Naive thymus-derived CD4-positive, alpha-beta T cell (primary cell): ENCODE data around the gene HOXB4. TPM values are rescaled to one million over a fixed set of nuclear protein-coding genes. Genes with fewer than 3 reads are reported as not detected.

Experiments
- ATAC-seq: fragments of 150-1000 bp; cut with Tn5 transposase; 2 replicates; pipeline ENCODE4 v1.10.0; 2021; ENCODE audit warnings: mild to moderate bottlenecking, moderate library complexity
- CTCF ChIA-PET: fragments of 350-600 bp; sonication (Branson Sonifier 250); formaldehyde crosslinking; loops from one replicate; lab custom pipeline; 2021; ENCODE audit warnings: antibody characterized with exemption; lab: Charles Lee
- POLR2A ChIA-PET: fragments of 350-600 bp; sonication (Branson Sonifier 250); formaldehyde crosslinking; loops from one replicate; lab custom pipeline; 2021; ENCODE audit warnings: antibody characterized with exemption, inconsistent platforms; lab: Charles Lee
- DNase-seq, 9 donors: peaks; one replicate each; pipeline versions ENCODE4 v3.0.0 to v3.0.0-alpha.2; 2020 to 2022; ENCODE audit warnings: mixed read lengths in 1 of 9
- H3K27ac ChIP-seq: one replicate; pipeline ENCODE4 v1.7.0; 2013; ENCODE audit warnings: mild to moderate bottlenecking, low read depth, low read length, moderate library complexity
- H3K27me3 ChIP-seq, 2 donors: one replicate each; pipeline ENCODE4 v1.7.0; 2013; ENCODE audit warnings: low read length in 2 of 2, mild to moderate bottlenecking in 2 of 2, moderate library complexity in 2 of 2; ENCODE audit not compliant: control insufficient read depth in 2 of 2, insufficient read depth in 2 of 2
- H3K36me3 ChIP-seq, 3 experiments: 1 replicate in 2 of 3; 2 replicates in 1 of 3; pipeline ENCODE4 v1.7.0; 2013; ENCODE audit warnings: low read length in 3 of 3, mild to moderate bottlenecking in 3 of 3, moderate library complexity in 1 of 3; ENCODE audit not compliant: insufficient read depth in 3 of 3, control insufficient read depth in 2 of 3
- H3K4me1 ChIP-seq, 2 donors: one replicate each; pipeline ENCODE4 v1.7.0; 2013; ENCODE audit warnings: low read length in 2 of 2, mild to moderate bottlenecking in 2 of 2, moderate library complexity in 1 of 2; ENCODE audit not compliant: control insufficient read depth in 2 of 2, insufficient read depth in 2 of 2
- H3K4me3 ChIP-seq: 2 replicates; pipeline ENCODE4 v1.7.0; 2013; ENCODE audit warnings: mild to moderate bottlenecking, low read length
- H3K9me3 ChIP-seq, 3 experiments: 1 replicate in 2 of 3; 2 replicates in 1 of 3; pipeline ENCODE4 v1.7.0; 2013; ENCODE audit warnings: low read length in 3 of 3; ENCODE audit not compliant: control insufficient read depth in 2 of 3
- H3K27ac Mint-ChIP-seq, 9 donors: one replicate each; pipeline ENCODE4 v1.8.0; 2020 to 2022; ENCODE audit warnings: mixed read lengths in 9 of 9, mild to moderate bottlenecking in 8 of 9, moderate library complexity in 5 of 9, inconsistent platforms in 2 of 9
- H3K27me3 Mint-ChIP-seq, 5 donors: one replicate each; pipeline ENCODE4 v1.8.0; 2021 to 2022; ENCODE audit warnings: mixed read lengths in 5 of 5, mild to moderate bottlenecking in 1 of 5
- H3K36me3 Mint-ChIP-seq, 5 donors: one replicate each; pipeline ENCODE4 v1.8.0; 2020 to 2022; ENCODE audit warnings: mixed read lengths in 5 of 5, mild to moderate bottlenecking in 3 of 5, inconsistent platforms in 1 of 5
- H3K4me1 Mint-ChIP-seq, 7 donors: one replicate each; pipeline ENCODE4 v1.8.0; 2020 to 2022; ENCODE audit warnings: mixed read lengths in 7 of 7, mild to moderate bottlenecking in 3 of 7, inconsistent platforms in 1 of 7
- H3K4me3 Mint-ChIP-seq, 10 donors: one replicate each; pipeline ENCODE4 v1.8.0; 2020 to 2022; ENCODE audit warnings: mild to moderate bottlenecking in 10 of 10, mixed read lengths in 10 of 10, moderate library complexity in 6 of 10, inconsistent platforms in 2 of 10
- H3K9me3 Mint-ChIP-seq, 11 donors: one replicate each; pipeline ENCODE4 v1.8.0; 2020 to 2022; ENCODE audit warnings: mixed read lengths in 11 of 11, mild to moderate bottlenecking in 4 of 11, inconsistent platforms in 1 of 11, moderate library complexity in 1 of 11
- intact Hi-C, 2 donors: fragments of 100-400 bp; cut with micrococcal nuclease; formaldehyde crosslinking; loops; one replicate each; pipeline ENCODE4 v1.15.1; 2023
- polyA plus RNA-seq, 2 donors: library from polyadenylated mRNA; unstranded; fragments of 300-500 nt; fragmentation: Illumina TruSeq; gene quantifications; one replicate each; pipeline ENCODE4 v1.2.3, GENCODE V29; 2021
- total RNA-seq, 6 experiments: library from RNA in 5 of 6; stranded (reverse) in 5 of 6; gene quantifications; 1 replicate in 5 of 6; 2 replicates in 1 of 6; pipeline ENCODE4 v1.2.3 and lab custom pipeline; 2021 to 2026

HOXB4 gene
- total and polyA plus RNA-seq, 7 experiments from 2014 or later: 0.34 to 7.9 (median 2.4) TPM; not detected in 2

GRCh38 chr17:48565925-48566710 is 12.0 kb downstream of the HOXB4 start:
- no peak overlapping the region for H3K27ac Mint-ChIP-seq
- intact Hi-C loops: no loop called here
- no peaks in the 10 kb centered on the region for H3K9me3 Mint-ChIP-seq
- DNase-seq (no peak), ATAC-seq (no peak)
- ChIA-PET POLR2A (interaction anchor here (0.7 to 2.3 kb wide), 3 partner anchors 11 to 1783 kb away, joined by 3 to 7 read pairs (median 4); no protein-coding TSS in a partner anchor), CTCF (interaction anchor here (0.7 kb wide), 1 partner anchor 796 kb away, joined by 3 read pairs; no protein-coding TSS in a partner anchor)
- H3K27me3 Mint-ChIP-seq: peaks cover 4 to 32% (median 20%) of the 10 kb centered on the region in 5 donors
- H3K4me1 ChIP-seq: no peaks in the 10 kb centered on the region
- no peak overlapping the region for H3K4me3 Mint-ChIP-seq
- H3K27ac ChIP-seq: no peak overlapping the region
- H3K36me3 ChIP-seq: no peaks in the 10 kb centered on the region
- H3K9me3 ChIP-seq: no peaks in the 10 kb centered on the region
- H3K36me3 Mint-ChIP-seq: peaks cover 0 to 16% (median 0%) of the 10 kb centered on the region in 5 donors
- no peak overlapping the region for H3K4me3 ChIP-seq
- H3K27me3 ChIP-seq: peaks cover 0 to 4% of the 10 kb centered on the region in 2 donors
- H3K4me1 Mint-ChIP-seq: peaks cover 0 to 20% (median 11%) of the 10 kb centered on the region in 7 donors

GRCh38 chr17:48565022-48565554 is 13.1 kb downstream of the HOXB4 start:
- no peak overlapping the region for H3K27ac Mint-ChIP-seq
- H3K27me3 Mint-ChIP-seq: peaks cover 9 to 36% (median 17%) of the 10 kb centered on the region in 5 donors
- Histone ChIP-seq H3K9me3 (no peaks in the 10 kb centered on the region), H3K4me3 (no peak overlapping the region), H3K36me3 (no peaks in the 10 kb centered on the region), H3K4me1 (no peaks in the 10 kb centered on the region), H3K27me3 (peaks cover 0 to 4% of the 10 kb centered on the region in 2 donors), H3K27ac (no peak overlapping the region)
- DNase-seq: no peak
- POLR2A ChIA-PET: interaction anchor here (2.3 kb wide), 1 partner anchor 10 kb away, joined by 7 read pairs; no protein-coding TSS in a partner anchor
- H3K4me3 Mint-ChIP-seq: peak overlapping the region in 5 of 10 donors; percentile 14 to 52 (median 33)
- peaks cover 0 to 16% (median 0%) of the 10 kb centered on the region in 5 donors for H3K36me3 Mint-ChIP-seq
- peaks cover 0 to 21% (median 11%) of the 10 kb centered on the region in 7 donors for H3K4me1 Mint-ChIP-seq
- peaks cover 0 to 1% (median 0%) of the 10 kb centered on the region in 11 donors for H3K9me3 Mint-ChIP-seq
- CTCF ChIA-PET: no interaction called here
- intact Hi-C loops: no loop called here
- ATAC-seq: no peak

DNA sequence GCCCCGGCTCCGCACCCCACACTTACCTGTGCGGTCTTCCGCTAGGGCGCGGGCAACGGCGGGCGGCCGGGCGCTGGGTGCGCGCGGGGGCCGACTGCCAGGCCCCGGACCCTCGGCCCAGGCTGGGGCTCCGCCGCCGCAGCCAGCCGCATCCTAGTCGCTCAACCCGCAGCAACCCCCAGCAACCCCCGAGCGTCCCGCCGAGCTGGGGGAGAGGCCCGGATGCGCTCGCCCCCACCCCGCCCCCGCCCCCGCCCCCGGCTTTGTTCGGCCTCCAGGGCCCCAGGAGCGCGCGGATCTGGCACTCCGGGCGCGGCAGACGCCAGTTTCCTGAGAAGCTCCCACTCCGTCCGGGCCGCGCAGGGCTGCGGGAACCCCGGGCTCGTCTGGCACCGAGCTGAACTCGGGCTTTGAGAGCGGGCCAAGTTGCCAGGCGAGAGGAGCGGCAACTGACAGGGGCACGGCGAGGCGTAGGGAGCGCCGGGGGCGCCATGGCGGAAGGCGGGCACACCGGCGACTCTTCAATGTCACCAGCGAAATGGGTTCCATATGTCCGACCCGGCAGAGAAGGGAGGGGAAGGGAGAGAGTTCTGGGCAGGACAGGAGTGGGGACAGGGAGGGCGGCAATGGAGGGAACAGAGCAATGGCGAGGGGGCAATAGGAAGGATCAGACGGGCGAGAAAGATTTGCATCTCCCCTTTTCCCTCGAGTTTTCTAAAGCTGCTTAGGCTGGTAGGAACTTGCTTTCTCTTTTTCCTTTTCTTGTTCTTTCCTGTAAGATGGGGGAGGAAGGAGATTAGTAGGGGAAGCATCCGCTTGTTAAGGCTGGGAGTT is 13.7 kb downstream of the HOXB4 start:
- Histone ChIP-seq H3K36me3 (no peaks in the 10 kb centered on the region), H3K4me3 (no peak overlapping the region), H3K9me3 (no peaks in the 10 kb centered on the region), H3K27me3 (peaks cover 0 to 4% of the 10 kb centered on the region in 2 donors), H3K27ac (no peak overlapping the region), H3K4me1 (no peaks in the 10 kb centered on the region)
- Mint-ChIP-seq H3K4me3 (peak overlapping the region in 6 of 10 donors; percentile 14 to 54 (median 42)), H3K4me1 (peaks cover 0 to 21% (median 11%) of the 10 kb centered on the region in 7 donors), H3K36me3 (peaks cover 0 to 16% (median 0%) of the 10 kb centered on the region in 5 donors), H3K9me3 (peaks cover 0 to 1% (median 0%) of the 10 kb centered on the region in 11 donors), H3K27me3 (peaks cover 9 to 34% (median 12%) of the 10 kb centered on the region in 5 donors), H3K27ac (no peak overlapping the region)
- intact Hi-C loops: no loop called here
- CTCF ChIA-PET: no interaction called here
- POLR2A ChIA-PET: no interaction called here
- ATAC-seq (peak; percentile 14), DNase-seq (no peak)

GRCh38 chr17:48563867-48564187 is 14.3 kb downstream of the HOXB4 start:
- peaks cover 0 to 1% of the 10 kb centered on the region in 2 donors for H3K27me3 ChIP-seq
- no peak overlapping the region for H3K4me3 ChIP-seq
- ChIA-PET CTCF (no interaction called here), POLR2A (interaction anchor here (1.1 kb wide), 1 partner anchor 17 kb away, joined by 3 read pairs; no protein-coding TSS in a partner anchor)
- H3K27me3 Mint-ChIP-seq: peaks cover 9 to 39% (median 12%) of the 10 kb centered on the region in 5 donors
- H3K27ac Mint-ChIP-seq: peak overlapping the region in 1 of 9 donors; percentile 37
- intact Hi-C loops: no loop called here
- H3K9me3 Mint-ChIP-seq: peaks cover 0 to 1% (median 0%) of the 10 kb centered on the region in 11 donors
- H3K36me3 Mint-ChIP-seq: peaks cover 0 to 14% (median 0%) of the 10 kb centered on the region in 5 donors
- no peaks in the 10 kb centered on the region for H3K9me3 ChIP-seq
- no peak overlapping the region for H3K27ac ChIP-seq
- H3K36me3 ChIP-seq: no peaks in the 10 kb centered on the region
- ATAC-seq (no peak), DNase-seq (no peak)
- H3K4me3 Mint-ChIP-seq: peak overlapping the region in 6 of 10 donors; percentile 12 to 54 (median 48)
- H3K4me1 Mint-ChIP-seq: peaks cover 0 to 16% (median 8%) of the 10 kb centered on the region in 7 donors
- H3K4me1 ChIP-seq: no peaks in the 10 kb centered on the region

GRCh38 chr17:48563385-48563838 is 14.7 kb downstream of the HOXB4 start:
- H3K27me3 ChIP-seq: no peaks in the 10 kb centered on the region
- H3K27ac ChIP-seq: no peak overlapping the region
- intact Hi-C loops: no loop called here
- ATAC-seq: no peak
- peak overlapping the region in 5 of 10 donors; percentile 36 to 54 (median 48) for H3K4me3 Mint-ChIP-seq
- H3K27ac Mint-ChIP-seq: peak overlapping the region in 1 of 9 donors; percentile 37
- no peaks in the 10 kb centered on the region for H3K36me3 ChIP-seq
- no peaks in the 10 kb centered on the region for H3K9me3 ChIP-seq
- H3K4me1 Mint-ChIP-seq: peaks cover 0 to 15% (median 3%) of the 10 kb centered on the region in 7 donors
- H3K4me1 ChIP-seq: no peaks in the 10 kb centered on the region
- POLR2A ChIA-PET: interaction anchor here (1.1 kb wide), 1 partner anchor 16 kb away, joined by 3 read pairs; no protein-coding TSS in a partner anchor
- H3K27me3 Mint-ChIP-seq: peaks cover 9 to 44% (median 14%) of the 10 kb centered on the region in 5 donors
- H3K9me3 Mint-ChIP-seq: peaks cover 0 to 1% (median 0%) of the 10 kb centered on the region in 11 donors
- CTCF ChIA-PET: no interaction called here
- H3K36me3 Mint-ChIP-seq: peaks cover 0 to 13% (median 0%) of the 10 kb centered on the region in 5 donors
- DNase-seq: no peak
- no peak overlapping the region for H3K4me3 ChIP-seq

GRCh38 chr17:48562934-48563333 is 15.2 kb downstream of the HOXB4 start:
- Mint-ChIP-seq H3K27ac (no peak overlapping the region), H3K36me3 (peaks cover 0 to 10% (median 0%) of the 10 kb centered on the region in 5 donors), H3K9me3 (peaks cover 0 to 1% (median 0%) of the 10 kb centered on the region in 11 donors), H3K4me3 (no peak overlapping the region), H3K4me1 (peaks cover 0 to 15% (median 0%) of the 10 kb centered on the region in 7 donors), H3K27me3 (peaks cover 9 to 48% (median 17%) of the 10 kb centered on the region in 5 donors)
- Histone ChIP-seq H3K9me3 (no peaks in the 10 kb centered on the region), H3K27me3 (no peaks in the 10 kb centered on the region), H3K4me3 (no peak overlapping the region), H3K4me1 (no peaks in the 10 kb centered on the region), H3K36me3 (no peaks in the 10 kb centered on the region), H3K27ac (no peak overlapping the region)
- ATAC-seq (no peak), DNase-seq (no peak)
- CTCF ChIA-PET: no interaction called here
- POLR2A ChIA-PET: interaction anchor here (1.1 kb wide), 1 partner anchor 16 kb away, joined by 3 read pairs; no protein-coding TSS in a partner anchor
- intact Hi-C loops: no loop called here
